ENCODE results near the gene EDDM13. TPM values are rescaled to one million over a fixed set of nuclear protein-coding genes. Genes with fewer than 3 reads are reported as not detected.

EDDM13 gene
- total and polyA plus RNA-seq, 2 of the 8 experiments (the other 6 are each of a cell fraction or from before 2014, with no cell fraction given): not detected

- TF ChIP-seq RAD21 (IDR thresholded peaks at IDR 0.05 in 1 of 2, conservative IDR thresholded peaks at IDR 0.05 in 1 of 2; ENCODE audit: low read depth in 2 of 2, low read length in 2 of 2): no peak
- TF ChIP-seq, protein P1, sequence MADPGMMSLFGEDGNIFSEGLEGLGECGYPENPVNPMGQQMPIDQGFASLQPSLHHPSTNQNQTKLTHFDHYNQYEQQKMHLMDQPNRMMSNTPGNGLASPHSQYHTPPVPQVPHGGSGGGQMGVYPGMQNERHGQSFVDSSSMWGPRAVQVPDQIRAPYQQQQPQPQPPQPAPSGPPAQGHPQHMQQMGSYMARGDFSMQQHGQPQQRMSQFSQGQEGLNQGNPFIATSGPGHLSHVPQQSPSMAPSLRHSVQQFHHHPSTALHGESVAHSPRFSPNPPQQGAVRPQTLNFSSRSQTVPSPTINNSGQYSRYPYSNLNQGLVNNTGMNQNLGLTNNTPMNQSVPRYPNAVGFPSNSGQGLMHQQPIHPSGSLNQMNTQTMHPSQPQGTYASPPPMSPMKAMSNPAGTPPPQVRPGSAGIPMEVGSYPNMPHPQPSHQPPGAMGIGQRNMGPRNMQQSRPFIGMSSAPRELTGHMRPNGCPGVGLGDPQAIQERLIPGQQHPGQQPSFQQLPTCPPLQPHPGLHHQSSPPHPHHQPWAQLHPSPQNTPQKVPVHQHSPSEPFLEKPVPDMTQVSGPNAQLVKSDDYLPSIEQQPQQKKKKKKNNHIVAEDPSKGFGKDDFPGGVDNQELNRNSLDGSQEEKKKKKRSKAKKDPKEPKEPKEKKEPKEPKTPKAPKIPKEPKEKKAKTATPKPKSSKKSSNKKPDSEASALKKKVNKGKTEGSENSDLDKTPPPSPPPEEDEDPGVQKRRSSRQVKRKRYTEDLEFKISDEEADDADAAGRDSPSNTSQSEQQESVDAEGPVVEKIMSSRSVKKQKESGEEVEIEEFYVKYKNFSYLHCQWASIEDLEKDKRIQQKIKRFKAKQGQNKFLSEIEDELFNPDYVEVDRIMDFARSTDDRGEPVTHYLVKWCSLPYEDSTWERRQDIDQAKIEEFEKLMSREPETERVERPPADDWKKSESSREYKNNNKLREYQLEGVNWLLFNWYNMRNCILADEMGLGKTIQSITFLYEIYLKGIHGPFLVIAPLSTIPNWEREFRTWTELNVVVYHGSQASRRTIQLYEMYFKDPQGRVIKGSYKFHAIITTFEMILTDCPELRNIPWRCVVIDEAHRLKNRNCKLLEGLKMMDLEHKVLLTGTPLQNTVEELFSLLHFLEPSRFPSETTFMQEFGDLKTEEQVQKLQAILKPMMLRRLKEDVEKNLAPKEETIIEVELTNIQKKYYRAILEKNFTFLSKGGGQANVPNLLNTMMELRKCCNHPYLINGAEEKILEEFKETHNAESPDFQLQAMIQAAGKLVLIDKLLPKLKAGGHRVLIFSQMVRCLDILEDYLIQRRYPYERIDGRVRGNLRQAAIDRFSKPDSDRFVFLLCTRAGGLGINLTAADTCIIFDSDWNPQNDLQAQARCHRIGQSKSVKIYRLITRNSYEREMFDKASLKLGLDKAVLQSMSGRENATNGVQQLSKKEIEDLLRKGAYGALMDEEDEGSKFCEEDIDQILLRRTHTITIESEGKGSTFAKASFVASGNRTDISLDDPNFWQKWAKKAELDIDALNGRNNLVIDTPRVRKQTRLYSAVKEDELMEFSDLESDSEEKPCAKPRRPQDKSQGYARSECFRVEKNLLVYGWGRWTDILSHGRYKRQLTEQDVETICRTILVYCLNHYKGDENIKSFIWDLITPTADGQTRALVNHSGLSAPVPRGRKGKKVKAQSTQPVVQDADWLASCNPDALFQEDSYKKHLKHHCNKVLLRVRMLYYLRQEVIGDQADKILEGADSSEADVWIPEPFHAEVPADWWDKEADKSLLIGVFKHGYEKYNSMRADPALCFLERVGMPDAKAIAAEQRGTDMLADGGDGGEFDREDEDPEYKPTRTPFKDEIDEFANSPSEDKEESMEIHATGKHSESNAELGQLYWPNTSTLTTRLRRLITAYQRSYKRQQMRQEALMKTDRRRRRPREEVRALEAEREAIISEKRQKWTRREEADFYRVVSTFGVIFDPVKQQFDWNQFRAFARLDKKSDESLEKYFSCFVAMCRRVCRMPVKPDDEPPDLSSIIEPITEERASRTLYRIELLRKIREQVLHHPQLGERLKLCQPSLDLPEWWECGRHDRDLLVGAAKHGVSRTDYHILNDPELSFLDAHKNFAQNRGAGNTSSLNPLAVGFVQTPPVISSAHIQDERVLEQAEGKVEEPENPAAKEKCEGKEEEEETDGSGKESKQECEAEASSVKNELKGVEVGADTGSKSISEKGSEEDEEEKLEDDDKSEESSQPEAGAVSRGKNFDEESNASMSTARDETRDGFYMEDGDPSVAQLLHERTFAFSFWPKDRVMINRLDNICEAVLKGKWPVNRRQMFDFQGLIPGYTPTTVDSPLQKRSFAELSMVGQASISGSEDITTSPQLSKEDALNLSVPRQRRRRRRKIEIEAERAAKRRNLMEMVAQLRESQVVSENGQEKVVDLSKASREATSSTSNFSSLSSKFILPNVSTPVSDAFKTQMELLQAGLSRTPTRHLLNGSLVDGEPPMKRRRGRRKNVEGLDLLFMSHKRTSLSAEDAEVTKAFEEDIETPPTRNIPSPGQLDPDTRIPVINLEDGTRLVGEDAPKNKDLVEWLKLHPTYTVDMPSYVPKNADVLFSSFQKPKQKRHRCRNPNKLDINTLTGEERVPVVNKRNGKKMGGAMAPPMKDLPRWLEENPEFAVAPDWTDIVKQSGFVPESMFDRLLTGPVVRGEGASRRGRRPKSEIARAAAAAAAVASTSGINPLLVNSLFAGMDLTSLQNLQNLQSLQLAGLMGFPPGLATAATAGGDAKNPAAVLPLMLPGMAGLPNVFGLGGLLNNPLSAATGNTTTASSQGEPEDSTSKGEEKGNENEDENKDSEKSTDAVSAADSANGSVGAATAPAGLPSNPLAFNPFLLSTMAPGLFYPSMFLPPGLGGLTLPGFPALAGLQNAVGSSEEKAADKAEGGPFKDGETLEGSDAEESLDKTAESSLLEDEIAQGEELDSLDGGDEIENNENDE (IDR thresholded peaks at IDR 0.05; ENCODE audit: insufficient replicate concordance, low read length): no peak
Measured at GRCh38 chr19:56258272-56258671, 14.3 kb upstream of the EDDM13 start (continued).
